ENCODE results near the gene S100A8. TPM values are rescaled to one million over a fixed set of nuclear protein-coding genes. Genes with fewer than 3 reads are reported as not detected.

Gene S100A8
- total RNA-seq, 1 donor from 2014 or later = not detected

GRCh38 chr1:153358691-153358975 lies 32.2 kb downstream of the S100A8 start:
- Mint-ChIP-seq H3K36me3 (no peaks in the 10 kb centered on the region), H3K27ac (no peak overlapping the region), H3K4me1 (no peaks in the 10 kb centered on the region), H3K9me3 (no peaks in the 10 kb centered on the region), H3K4me3 (no peak overlapping the region), H3K27me3 (ENCODE audit: low read depth) (no peaks in the 10 kb centered on the region)
- no peak for DNase-seq (ENCODE audit: low spot score in 2 of 2, unreplicated experiment in 2 of 2)
- TF ChIP-seq CTCF (IDR thresholded peaks at IDR 0.05; ENCODE audit: unreplicated experiment) = no peak

- no peaks in the 10 kb centered on the region for H3K9me3 Mint-ChIP-seq
- H3K27ac Mint-ChIP-seq = no peak within 1 kb of the TSS
- no peak within 1 kb of the TSS for H3K4me3 Mint-ChIP-seq
- no peak for DNase-seq (ENCODE audit: low spot score in 2 of 2, unreplicated experiment in 2 of 2)
- no peak for TF ChIP-seq CTCF (IDR thresholded peaks at IDR 0.05; ENCODE audit: unreplicated experiment)
- H3K36me3 Mint-ChIP-seq = no peaks in the 10 kb centered on the region
- H3K27me3 Mint-ChIP-seq (ENCODE audit: low read depth) = no peaks in the 10 kb centered on the region
- no peaks in the 10 kb centered on the region for H3K4me1 Mint-ChIP-seq
These were observed 32.8 kb downstream of the S100A8 start, which contains the start of gene S100A9 for GRCh38 chr1:153357853-153358690. TSS of gene S100A9 (plus strand) at chr1:153357854. CDS start at chr1:153358284, 430 bp downstream.

- H3K4me3 Mint-ChIP-seq = no peak overlapping the region
- H3K4me1 Mint-ChIP-seq = no peaks in the 10 kb centered on the region
- TF ChIP-seq CTCF (IDR thresholded peaks at IDR 0.05; ENCODE audit: unreplicated experiment) = no peak
- H3K9me3 Mint-ChIP-seq = no peaks in the 10 kb centered on the region
- H3K27ac Mint-ChIP-seq = no peak overlapping the region
- no peaks in the 10 kb centered on the region for H3K27me3 Mint-ChIP-seq (ENCODE audit: low read depth)
- no peaks in the 10 kb centered on the region for H3K36me3 Mint-ChIP-seq
- DNase-seq (ENCODE audit: low spot score in 2 of 2, unreplicated experiment in 2 of 2) = no peak
These were observed 33.6 kb downstream of the S100A8 start for GRCh38 chr1:153357076-153357852.

GRCh38 chr1:153356392-153357075 lies 34.3 kb downstream of the S100A8 start:
- H3K36me3 Mint-ChIP-seq = no peaks in the 10 kb centered on the region
- no peak for DNase-seq (ENCODE audit: low spot score in 2 of 2, unreplicated experiment in 2 of 2)
- TF ChIP-seq CTCF (IDR thresholded peaks at IDR 0.05; ENCODE audit: unreplicated experiment) = no peak
- no peaks in the 10 kb centered on the region for H3K9me3 Mint-ChIP-seq
- H3K27me3 Mint-ChIP-seq (ENCODE audit: low read depth) = no peaks in the 10 kb centered on the region
- no peaks in the 10 kb centered on the region for H3K4me1 Mint-ChIP-seq
- no peak overlapping the region for H3K27ac Mint-ChIP-seq
- H3K4me3 Mint-ChIP-seq = no peak overlapping the region

GRCh38 chr1:153355445-153356071 lies 35.3 kb downstream of the S100A8 start:
- no peak for DNase-seq (ENCODE audit: low spot score in 2 of 2, unreplicated experiment in 2 of 2)
- peaks cover 10% of the 10 kb centered on the region for H3K27me3 Mint-ChIP-seq (ENCODE audit: low read depth)
- no peak overlapping the region for H3K4me3 Mint-ChIP-seq
- H3K36me3 Mint-ChIP-seq = no peaks in the 10 kb centered on the region
- TF ChIP-seq CTCF (IDR thresholded peaks at IDR 0.05; ENCODE audit: unreplicated experiment) = no peak
- H3K9me3 Mint-ChIP-seq = no peaks in the 10 kb centered on the region
- no peaks in the 10 kb centered on the region for H3K4me1 Mint-ChIP-seq
- H3K27ac Mint-ChIP-seq = no peak overlapping the region
